WTC11 (cell line): Measurements from ENCODE around the gene CD180. TPM values are rescaled to one million over a fixed set of nuclear protein-coding genes. Genes with fewer than 3 reads are reported as not detected.

Source experiments
- ATAC-seq: fragments of 200-7000 bp; cut with Tn5 transposase; 2 replicates; pipeline ENCODE4 v1.10.0; 2021; ENCODE audit warnings: mild to moderate bottlenecking, moderate library complexity
- CTCF ChIA-PET: fragments of 300-600 bp; sonication (Branson Sonifier 250); formaldehyde crosslinking; loops from one replicate; lab custom pipeline; 2021; ENCODE audit warnings: antibody characterized with exemption; lab: Charles Lee
- POLR2A ChIA-PET: fragments of 350-600 bp; sonication (Branson Sonifier 250); formaldehyde crosslinking; loops from one replicate; lab custom pipeline; 2021; ENCODE audit warnings: antibody characterized with exemption; lab: Charles Lee
- DNase-seq: peaks from one replicate; pipeline ENCODE4 v3.0.0; 2021; ENCODE audit warnings: low spot score
- H3K27ac Mint-ChIP-seq: 2 replicates; pipeline ENCODE4 v1.8.0; 2021; ENCODE audit warnings: mixed read lengths
- H3K27me3 Mint-ChIP-seq: 2 replicates; pipeline ENCODE4 v1.8.0; 2021; ENCODE audit warnings: low read depth, mild to moderate bottlenecking, moderate library complexity, mixed read lengths
- H3K36me3 Mint-ChIP-seq: 2 replicates; pipeline ENCODE4 v1.8.0; 2021; ENCODE audit warnings: mixed read lengths
- H3K4me1 Mint-ChIP-seq: 2 replicates; pipeline ENCODE4 v1.8.0; 2022; ENCODE audit warnings: mixed read lengths
- H3K4me3 Mint-ChIP-seq: 2 replicates; pipeline ENCODE4 v1.8.0; 2021; ENCODE audit warnings: mild to moderate bottlenecking, moderate library complexity, mixed read lengths
- H3K9me3 Mint-ChIP-seq: 2 replicates; pipeline ENCODE4 v1.8.0; 2021; ENCODE audit warnings: mixed read lengths
- ATF1 ChIP-seq: sonication (generic); formaldehyde crosslinking; IDR thresholded peaks from 2 replicates; pipeline ENCODE4 v1.8.1; 2023; ENCODE audit warnings: mild to moderate bottlenecking, moderate library complexity, missing genetic modification reagents
- CTCF ChIP-seq: fragments of 200-600 bp; IDR thresholded peaks from 2 replicates; pipeline ENCODE4 v1.8.0; 2022; ENCODE audit warnings: antibody characterized with exemption
- E2F1 ChIP-seq: sonication (generic); formaldehyde crosslinking; IDR thresholded peaks from 2 replicates; pipeline ENCODE4 v1.8.0; 2022; ENCODE audit warnings: mild to moderate bottlenecking, missing genetic modification reagents
- E2F5 ChIP-seq: sonication (generic); formaldehyde crosslinking; IDR thresholded peaks from 2 replicates; pipeline ENCODE4 v1.8.1; 2022; ENCODE audit warnings: mild to moderate bottlenecking, moderate library complexity, missing genetic modification reagents
- FOXK1 ChIP-seq: sonication (generic); formaldehyde crosslinking; IDR thresholded peaks from 2 replicates; pipeline ENCODE4 v1.8.0; 2022; ENCODE audit warnings: mild to moderate bottlenecking, moderate library complexity, missing genetic modification reagents
- FOXP1 ChIP-seq: sonication (generic); formaldehyde crosslinking; IDR thresholded peaks from 2 replicates; pipeline ENCODE4 v1.8.0; 2022; ENCODE audit warnings: missing genetic modification reagents, mild to moderate bottlenecking, moderate library complexity, borderline replicate concordance
- GABPB1 ChIP-seq: sonication (generic); formaldehyde crosslinking; IDR thresholded peaks from 2 replicates; pipeline ENCODE4 v1.8.1; 2023; ENCODE audit warnings: mild to moderate bottlenecking, missing genetic modification reagents
- JAZF1 ChIP-seq: fragments of 250-450 bp; sonication (Bioruptor Pico); IDR thresholded peaks from 2 replicates; pipeline ENCODE4 v1.9.0; 2021; ENCODE audit warnings: moderate library complexity, mild to moderate bottlenecking, inconsistent platforms
- NR3C1 ChIP-seq: sonication (generic); formaldehyde crosslinking; conservative IDR thresholded peaks from 2 replicates; pipeline ENCODE4 v1.8.1; 2023; ENCODE audit warnings: low read depth, mild to moderate bottlenecking, missing genetic modification reagents
- SMAD4 ChIP-seq: sonication (generic); formaldehyde crosslinking; IDR thresholded peaks from 2 replicates; pipeline ENCODE4 v1.8.0; 2022; ENCODE audit warnings: mild to moderate bottlenecking, missing genetic modification reagents
- SOX15 ChIP-seq: fragments of 250-450 bp; sonication (Bioruptor Pico); IDR thresholded peaks from 2 replicates; pipeline ENCODE4 v1.9.0; 2021; ENCODE audit warnings: mild to moderate bottlenecking
- USF1 ChIP-seq: sonication (generic); formaldehyde crosslinking; IDR thresholded peaks from 2 replicates; pipeline ENCODE4 v1.8.0; 2022; ENCODE audit warnings: mild to moderate bottlenecking, missing genetic modification reagents
- ZNF138 ChIP-seq: sonication (generic); formaldehyde crosslinking; conservative IDR thresholded peaks from 2 replicates; pipeline ENCODE4 v1.8.1; 2022; ENCODE audit warnings: mild to moderate bottlenecking, moderate library complexity, missing genetic modification reagents
- total RNA-seq: library from RNA; stranded (reverse); gene quantifications from 3 replicates; pipeline ENCODE4 v1.2.3, GENCODE V29; 2021
- TF ChIP-seq, protein P1 (sequence below): sonication (generic); formaldehyde crosslinking; conservative IDR thresholded peaks from 2 replicates; pipeline ENCODE4 v1.8.1; 2023; ENCODE audit warnings: mild to moderate bottlenecking, low read depth, missing genetic modification reagents, moderate library complexity
- TF ChIP-seq, protein P2 (sequence below): sonication (generic); formaldehyde crosslinking; IDR thresholded peaks from 2 replicates; pipeline ENCODE4 v1.8.1; 2023; ENCODE audit warnings: mild to moderate bottlenecking, missing genetic modification reagents
- TF ChIP-seq, protein P3 (sequence below): sonication (generic); formaldehyde crosslinking; IDR thresholded peaks from 2 replicates; pipeline ENCODE4 v1.8.0; 2023; ENCODE audit warnings: mild to moderate bottlenecking, missing genetic modification reagents

The CD180 gene
- total RNA-seq, 1 experiment from 2014 or later: not detected

DNA sequence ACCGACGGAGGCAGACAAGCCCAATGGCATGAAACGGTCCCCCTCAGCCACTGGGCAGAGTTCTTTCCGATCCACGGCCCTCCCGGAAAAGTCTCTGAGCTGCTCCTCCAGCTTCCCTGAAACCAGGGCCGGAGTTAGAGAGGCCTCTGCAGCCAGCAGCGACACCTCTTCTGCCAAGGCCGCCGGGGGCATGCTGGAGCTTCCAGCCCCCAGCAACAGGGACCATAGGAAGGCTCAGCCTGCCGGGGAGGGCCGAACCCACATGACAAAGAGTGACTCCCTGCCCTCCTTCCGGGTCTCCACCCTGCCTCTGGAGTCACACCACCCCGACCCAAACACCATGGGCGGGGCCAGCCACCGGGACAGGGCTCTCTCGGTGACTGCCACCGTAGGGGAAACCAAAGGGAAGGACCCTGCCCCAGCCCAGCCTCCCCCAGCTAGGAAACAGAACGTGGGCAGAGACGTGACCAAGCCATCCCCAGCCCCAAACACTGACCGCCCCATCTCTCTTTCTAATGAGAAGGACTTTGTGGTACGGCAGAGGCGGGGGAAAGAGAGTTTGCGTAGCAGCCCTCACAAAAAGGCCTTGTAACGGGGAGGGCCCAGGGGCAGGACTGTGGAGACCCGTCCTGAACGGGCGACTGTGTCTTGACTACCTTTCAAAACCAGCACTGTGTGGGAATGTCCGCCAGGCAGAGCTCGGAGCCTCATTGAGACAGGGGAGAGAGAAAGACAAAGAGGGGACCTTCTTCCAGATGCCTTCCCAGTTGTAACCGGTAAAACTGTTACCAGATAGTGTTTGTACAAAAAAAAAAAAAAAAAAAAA lies 29.9 kb downstream of the CD180 start (continued):
- TF ChIP-seq, protein P1, sequence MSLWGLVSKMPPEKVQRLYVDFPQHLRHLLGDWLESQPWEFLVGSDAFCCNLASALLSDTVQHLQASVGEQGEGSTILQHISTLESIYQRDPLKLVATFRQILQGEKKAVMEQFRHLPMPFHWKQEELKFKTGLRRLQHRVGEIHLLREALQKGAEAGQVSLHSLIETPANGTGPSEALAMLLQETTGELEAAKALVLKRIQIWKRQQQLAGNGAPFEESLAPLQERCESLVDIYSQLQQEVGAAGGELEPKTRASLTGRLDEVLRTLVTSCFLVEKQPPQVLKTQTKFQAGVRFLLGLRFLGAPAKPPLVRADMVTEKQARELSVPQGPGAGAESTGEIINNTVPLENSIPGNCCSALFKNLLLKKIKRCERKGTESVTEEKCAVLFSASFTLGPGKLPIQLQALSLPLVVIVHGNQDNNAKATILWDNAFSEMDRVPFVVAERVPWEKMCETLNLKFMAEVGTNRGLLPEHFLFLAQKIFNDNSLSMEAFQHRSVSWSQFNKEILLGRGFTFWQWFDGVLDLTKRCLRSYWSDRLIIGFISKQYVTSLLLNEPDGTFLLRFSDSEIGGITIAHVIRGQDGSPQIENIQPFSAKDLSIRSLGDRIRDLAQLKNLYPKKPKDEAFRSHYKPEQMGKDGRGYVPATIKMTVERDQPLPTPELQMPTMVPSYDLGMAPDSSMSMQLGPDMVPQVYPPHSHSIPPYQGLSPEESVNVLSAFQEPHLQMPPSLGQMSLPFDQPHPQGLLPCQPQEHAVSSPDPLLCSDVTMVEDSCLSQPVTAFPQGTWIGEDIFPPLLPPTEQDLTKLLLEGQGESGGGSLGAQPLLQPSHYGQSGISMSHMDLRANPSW (CRISPR knock-in tag): no peak; the same call in 1 of the 2 replicates
- 0 out of 2 replicates have a peak, but pooled peaks have one; percentile 15 for TF ChIP-seq NR3C1

GRCh38 chr5:67165526-67166459 lies 30.8 kb downstream of the CD180 start:
- CTCF ChIA-PET: interaction anchor here (0.6 to 3.1 kb wide), 24 partner anchors 9 to 1092 kb away, joined by 3 to 49 read pairs (median 4); no protein-coding TSS in a partner anchor
- Mint-ChIP-seq H3K4me3 (peak overlapping the region; percentile 60), H3K27me3 (no peaks in the 10 kb centered on the region), H3K4me1 (peaks cover 33% of the 10 kb centered on the region), H3K36me3 (no peaks in the 10 kb centered on the region; the same call in 1 of the 2 replicates), H3K9me3 (no peaks in the 10 kb centered on the region), H3K27ac (peak overlapping the region; percentile 41)
- POLR2A ChIA-PET: interaction anchor here (0.6 kb wide), 1 partner anchor 517 kb away, joined by 3 read pairs; no protein-coding TSS in a partner anchor
- DNase-seq (peak; percentile 88), ATAC-seq (peak; percentile 78)
- TF ChIP-seq ZNF138 (CRISPR knock-in tag) (no peak), E2F1 (CRISPR knock-in tag) (no peak), FOXK1 (CRISPR knock-in tag) (no peak), SMAD4 (CRISPR knock-in tag) (no peak), FOXP1 (CRISPR knock-in tag) (no peak), ATF1 (CRISPR knock-in tag) (no peak), CTCF (peak; percentile 48), JAZF1 (CRISPR knock-in tag) (no peak), E2F5 (0 out of 2 replicates have a peak, but pooled peaks have one; percentile 44), GABPB1 (no peak), SOX15 (no peak), USF1 (CRISPR knock-in tag) (no peak), NR3C1 (0 out of 2 replicates have a peak, but pooled peaks have one; percentile 7)
- TF ChIP-seq, protein P2, sequence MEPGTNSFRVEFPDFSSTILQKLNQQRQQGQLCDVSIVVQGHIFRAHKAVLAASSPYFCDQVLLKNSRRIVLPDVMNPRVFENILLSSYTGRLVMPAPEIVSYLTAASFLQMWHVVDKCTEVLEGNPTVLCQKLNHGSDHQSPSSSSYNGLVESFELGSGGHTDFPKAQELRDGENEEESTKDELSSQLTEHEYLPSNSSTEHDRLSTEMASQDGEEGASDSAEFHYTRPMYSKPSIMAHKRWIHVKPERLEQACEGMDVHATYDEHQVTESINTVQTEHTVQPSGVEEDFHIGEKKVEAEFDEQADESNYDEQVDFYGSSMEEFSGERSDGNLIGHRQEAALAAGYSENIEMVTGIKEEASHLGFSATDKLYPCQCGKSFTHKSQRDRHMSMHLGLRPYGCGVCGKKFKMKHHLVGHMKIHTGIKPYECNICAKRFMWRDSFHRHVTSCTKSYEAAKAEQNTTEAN (CRISPR knock-in tag): no peak
- TF ChIP-seq, protein P3, sequence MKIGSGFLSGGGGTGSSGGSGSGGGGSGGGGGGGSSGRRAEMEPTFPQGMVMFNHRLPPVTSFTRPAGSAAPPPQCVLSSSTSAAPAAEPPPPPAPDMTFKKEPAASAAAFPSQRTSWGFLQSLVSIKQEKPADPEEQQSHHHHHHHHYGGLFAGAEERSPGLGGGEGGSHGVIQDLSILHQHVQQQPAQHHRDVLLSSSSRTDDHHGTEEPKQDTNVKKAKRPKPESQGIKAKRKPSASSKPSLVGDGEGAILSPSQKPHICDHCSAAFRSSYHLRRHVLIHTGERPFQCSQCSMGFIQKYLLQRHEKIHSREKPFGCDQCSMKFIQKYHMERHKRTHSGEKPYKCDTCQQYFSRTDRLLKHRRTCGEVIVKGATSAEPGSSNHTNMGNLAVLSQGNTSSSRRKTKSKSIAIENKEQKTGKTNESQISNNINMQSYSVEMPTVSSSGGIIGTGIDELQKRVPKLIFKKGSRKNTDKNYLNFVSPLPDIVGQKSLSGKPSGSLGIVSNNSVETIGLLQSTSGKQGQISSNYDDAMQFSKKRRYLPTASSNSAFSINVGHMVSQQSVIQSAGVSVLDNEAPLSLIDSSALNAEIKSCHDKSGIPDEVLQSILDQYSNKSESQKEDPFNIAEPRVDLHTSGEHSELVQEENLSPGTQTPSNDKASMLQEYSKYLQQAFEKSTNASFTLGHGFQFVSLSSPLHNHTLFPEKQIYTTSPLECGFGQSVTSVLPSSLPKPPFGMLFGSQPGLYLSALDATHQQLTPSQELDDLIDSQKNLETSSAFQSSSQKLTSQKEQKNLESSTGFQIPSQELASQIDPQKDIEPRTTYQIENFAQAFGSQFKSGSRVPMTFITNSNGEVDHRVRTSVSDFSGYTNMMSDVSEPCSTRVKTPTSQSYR (CRISPR knock-in tag): peak; percentile 32; the same call in 1 of the 2 replicates
